Stimulated activated CD8-positive, alpha-beta memory T cell treated with anti-CD3 and anti-CD28 coated beads, Interleukin-7, amount 100 ng/mL, for 1 hour (primary cell): Measurements from ENCODE around the gene TEAD1.

Experiments used
- DNase-seq, 2 donors: peaks; one replicate each; pipeline ENCODE4 v3.0.0-alpha.2; 2020; ENCODE audit warnings: low read depth in 2 of 2

Gene TEAD1

GRCh38 chr11:12764187-12764914 is 90.1 kb downstream of the TEAD1 start:
- no peak for DNase-seq

- no peak for DNase-seq
Observed at GRCh38 chr11:12765428-12765827, 91.2 kb downstream of the TEAD1 start.

- no peak for DNase-seq
Observed at GRCh38 chr11:12767027-12767426, 92.8 kb downstream of the TEAD1 start.

GRCh38 chr11:12767577-12767976 is 93.4 kb downstream of the TEAD1 start:
- DNase-seq, result no peak

- no peak for DNase-seq
Observed at GRCh38 chr11:12768726-12769673, 94.8 kb downstream of the TEAD1 start.

- no peak for DNase-seq
Observed at GRCh38 chr11:12769834-12770345, 95.7 kb downstream of the TEAD1 start.

- no peak for DNase-seq
Observed at GRCh38 chr11:12770435-12770834, 96.2 kb downstream of the TEAD1 start.

GRCh38 chr11:12770966-12771597 is 96.9 kb downstream of the TEAD1 start:
- no peak for DNase-seq

GRCh38 chr11:12771875-12772274 is 97.7 kb downstream of the TEAD1 start:
- DNase-seq, result no peak

GRCh38 chr11:12772324-12772723 is 98.1 kb downstream of the TEAD1 start:
- no peak for DNase-seq

GRCh38 chr11:12773591-12773990 is 99.4 kb downstream of the TEAD1 start:
- no peak for DNase-seq

GRCh38 chr11:12775955-12776354 is 101.7 kb downstream of the TEAD1 start:
- no peak for DNase-seq

- no peak for DNase-seq
Observed at GRCh38 chr11:12777208-12777874, 103.1 kb downstream of the TEAD1 start.

GRCh38 chr11:12778240-12778905 is 104.2 kb downstream of the TEAD1 start:
- no peak for DNase-seq

- DNase-seq, result no peak
Observed at GRCh38 chr11:12783765-12784164, 109.5 kb downstream of the TEAD1 start.

GRCh38 chr11:12784445-12784844 is 110.2 kb downstream of the TEAD1 start:
- DNase-seq, result no peak

- no peak for DNase-seq
Observed at GRCh38 chr11:12784987-12785386, 110.8 kb downstream of the TEAD1 start.

GRCh38 chr11:12785901-12786300 is 111.7 kb downstream of the TEAD1 start:
- DNase-seq, result no peak

GRCh38 chr11:12786450-12786849 is 112.2 kb downstream of the TEAD1 start:
- DNase-seq, result no peak

- no peak for DNase-seq
Observed at GRCh38 chr11:12786891-12787290, 112.7 kb downstream of the TEAD1 start.

GRCh38 chr11:12787847-12788246 is 113.6 kb downstream of the TEAD1 start:
- no peak for DNase-seq
